HG03095 (cell line): ENCODE results near the gene KNDC1.

Experiments used
- ATAC-seq: cut with Tn5 transposase; IDR thresholded peaks from one replicate; pipeline ENCODE4 v1.9.1; 2021; ENCODE audit warnings: moderate library complexity; ENCODE audit not compliant: unreplicated experiment

The KNDC1 gene

GRCh38 chr10:133189256-133189655 lies 29.2 kb downstream of the KNDC1 start:
- ATAC-seq: no peak

- no peak for ATAC-seq
Observed at GRCh38 chr10:133189726-133190125, 29.7 kb downstream of the KNDC1 start.

- no peak for ATAC-seq
Observed at GRCh38 chr10:133190225-133190624, 30.2 kb downstream of the KNDC1 start.

GRCh38 chr10:133191651-133192050 lies 31.6 kb downstream of the KNDC1 start:
- ATAC-seq: no peak

GRCh38 chr10:133194151-133194550 lies 34.1 kb downstream of the KNDC1 start:
- no peak for ATAC-seq

GRCh38 chr10:133195096-133195495 lies 35.1 kb downstream of the KNDC1 start:
- ATAC-seq: no peak

- ATAC-seq: no peak
Observed at GRCh38 chr10:133195611-133196010, 35.6 kb downstream of the KNDC1 start.

- ATAC-seq: no peak
Observed at GRCh38 chr10:133196221-133196915, 36.3 kb downstream of the KNDC1 start.

- no peak for ATAC-seq
Observed at GRCh38 chr10:133196936-133197758, 37.1 kb downstream of the KNDC1 start.

- ATAC-seq: no peak
Observed at GRCh38 chr10:133197786-133198185, 37.8 kb downstream of the KNDC1 start.

GRCh38 chr10:133198206-133198605 lies 38.2 kb downstream of the KNDC1 start:
- ATAC-seq: no peak

GRCh38 chr10:133198621-133199487 lies 38.8 kb downstream of the KNDC1 start:
- ATAC-seq: no peak

GRCh38 chr10:133199488-133199885 lies 39.5 kb downstream of the KNDC1 start:
- no peak for ATAC-seq

GRCh38 chr10:133199992-133200611 lies 40.1 kb downstream of the KNDC1 start:
- ATAC-seq: no peak

- no peak for ATAC-seq
Observed at GRCh38 chr10:133200621-133201031, 40.6 kb downstream of the KNDC1 start.

- no peak for ATAC-seq
Observed at GRCh38 chr10:133201151-133201947, 41.3 kb downstream of the KNDC1 start.

GRCh38 chr10:133201948-133202725 lies 42.1 kb downstream of the KNDC1 start:
- ATAC-seq: no peak

GRCh38 chr10:133202778-133203651 lies 43.0 kb downstream of the KNDC1 start:
- ATAC-seq: no peak
